ENCODE results near the gene NPBWR2.

The NPBWR2 gene

GRCh38 chr20:64142590-64142989, 35.2 kb upstream of the NPBWR2 start:
- no peak overlapping the region for H3K4me3 ChIP-seq (ENCODE audit: low read depth, low read length)
- no peak for DNase-seq (ENCODE audit: low read depth)
- TF ChIP-seq CTCF (IDR thresholded peaks at IDR 0.05; ENCODE audit: low read depth, low read length, missing control alignments): no peak

GRCh38 chr20:64140956-64141355, 33.6 kb upstream of the NPBWR2 start:
- no peak for TF ChIP-seq CTCF (IDR thresholded peaks at IDR 0.05; ENCODE audit: low read depth, low read length, missing control alignments)
- H3K4me3 ChIP-seq (ENCODE audit: low read depth, low read length): no peak overlapping the region
- DNase-seq (ENCODE audit: low read depth): no peak

- no peak for TF ChIP-seq CTCF (IDR thresholded peaks at IDR 0.05; ENCODE audit: low read depth, low read length, missing control alignments)
- no peak overlapping the region for H3K4me3 ChIP-seq (ENCODE audit: low read depth, low read length)
- no peak for DNase-seq (ENCODE audit: low read depth)
These were observed 32.9 kb upstream of the NPBWR2 start for GRCh38 chr20:64140061-64140931.

GRCh38 chr20:64139199-64140060, 32.1 kb upstream of the NPBWR2 start:
- TF ChIP-seq CTCF (IDR thresholded peaks at IDR 0.05; ENCODE audit: low read depth, low read length, missing control alignments): no peak
- H3K4me3 ChIP-seq (ENCODE audit: low read depth, low read length): no peak overlapping the region
- DNase-seq (ENCODE audit: low read depth): no peak

- DNase-seq (ENCODE audit: low read depth): no peak
- H3K4me3 ChIP-seq (ENCODE audit: low read depth, low read length): no peak overlapping the region
- TF ChIP-seq CTCF (IDR thresholded peaks at IDR 0.05; ENCODE audit: low read depth, low read length, missing control alignments): no peak
These were observed 31.0 kb upstream of the NPBWR2 start for GRCh38 chr20:64138276-64138815.

GRCh38 chr20:64137598-64138031, 30.2 kb upstream of the NPBWR2 start:
- no peak overlapping the region for H3K4me3 ChIP-seq (ENCODE audit: low read depth, low read length)
- no peak for TF ChIP-seq CTCF (IDR thresholded peaks at IDR 0.05; ENCODE audit: low read depth, low read length, missing control alignments)
- no peak for DNase-seq (ENCODE audit: low read depth)

All from GM12864 (cell line).